DOHH2 (cell line): ENCODE measurements around the gene PRRC2B.

Experiments
- H3F3A ChIP-seq: fragments of 200-600 bp; sonication (generic), shearing (Covaris generic); 2 replicates; pipeline ENCODE4 v1.6.0; 2016; ENCODE audit warnings: antibody characterized with exemption, mild to moderate bottlenecking; ENCODE audit not compliant: control insufficient read depth, insufficient read depth
- H3K27ac ChIP-seq: fragments of 200-600 bp; sonication (generic); 2 replicates; pipeline ENCODE4 v1.5.1; 2014; ENCODE audit warnings: low read depth, mild to moderate bottlenecking, low read length, moderate library complexity
- H3K27me3 ChIP-seq: fragments of 200-600 bp; sonication (generic); 2 replicates; pipeline ENCODE4 v1.6.1; 2014; ENCODE audit warnings: mild to moderate bottlenecking, low read length, mixed read lengths; ENCODE audit not compliant: control insufficient read depth
- H3K36me3 ChIP-seq: fragments of 200-600 bp; sonication (generic); 2 replicates; pipeline ENCODE4 v1.6.1; 2014; ENCODE audit warnings: mild to moderate bottlenecking, low read length, moderate library complexity, mixed read lengths; ENCODE audit not compliant: control insufficient read depth
- H3K4me1 ChIP-seq: fragments of 200-600 bp; sonication (generic); 2 replicates; pipeline ENCODE4 v1.6.1; 2014; ENCODE audit warnings: mild to moderate bottlenecking, low read length, mixed read lengths; ENCODE audit not compliant: control insufficient read depth
- H3K4me2 ChIP-seq: fragments of 200-600 bp; sonication (generic); 2 replicates; pipeline ENCODE4 v1.6.0; 2014; ENCODE audit warnings: mild to moderate bottlenecking, low read length, moderate library complexity
- H3K4me3 ChIP-seq: fragments of 200-600 bp; sonication (generic); 2 replicates; pipeline ENCODE4 v1.5.1; 2014; ENCODE audit warnings: mild to moderate bottlenecking, low read length, mixed read lengths
- H3K79me2 ChIP-seq: fragments of 200-600 bp; sonication (generic); 2 replicates; pipeline ENCODE4 v1.6.1; 2014; ENCODE audit warnings: mild to moderate bottlenecking, low read length, mixed read lengths; ENCODE audit not compliant: control insufficient read depth
- H3K9me2 ChIP-seq: fragments of 200-600 bp; sonication (generic); replicated peaks from 2 replicates; pipeline ENCODE4 v1.6.1; 2014; ENCODE audit warnings: mild to moderate bottlenecking, low read length, mixed read lengths; ENCODE audit not compliant: control insufficient read depth
- H3K9me3 ChIP-seq: fragments of 200-600 bp; sonication (generic); 2 replicates; pipeline ENCODE4 v1.6.1; 2014; ENCODE audit warnings: antibody characterized with exemption, low read length, mixed read lengths; ENCODE audit not compliant: control insufficient read depth, insufficient read depth
- H4K20me1 ChIP-seq: fragments of 200-600 bp; sonication (generic); 2 replicates; pipeline ENCODE4 v1.6.0; 2014; ENCODE audit warnings: low read depth, mild to moderate bottlenecking, antibody characterized with exemption, low read length, moderate library complexity; ENCODE audit not compliant: control insufficient read depth, insufficient read depth
- CTCF ChIP-seq: fragments of 200-600 bp; sonication (generic); IDR thresholded peaks from one replicate; pipeline ENCODE4 v1.5.1; 2014; ENCODE audit warnings: antibody characterized with exemption, mild to moderate bottlenecking, low read depth, low read length; ENCODE audit not compliant: poor library complexity, severe bottlenecking
- EZH2phosphoT487 ChIP-seq: fragments of 200-600 bp; sonication (generic); IDR thresholded peaks from 2 replicates; pipeline ENCODE4 v1.6.1; 2017; ENCODE audit warnings: borderline replicate concordance, mild to moderate bottlenecking, antibody characterized with exemption, low read length, moderate library complexity, mixed read lengths

Gene PRRC2B

GRCh38 chr9:131477816-131478419 is 84.0 kb downstream of the PRRC2B start:
- Histone ChIP-seq H3K4me1 (no peaks in the 10 kb centered on the region), H3K4me2 (no peak overlapping the region), H3F3A (no peaks in the 10 kb centered on the region; the same call in 1 of the 2 replicates), H3K9me2 (no peaks in the 10 kb centered on the region), H3K79me2 (peaks cover 16% of the 10 kb centered on the region), H3K4me3 (no peak overlapping the region), H3K9me3 (no peaks in the 10 kb centered on the region), H3K27me3 (no peaks in the 10 kb centered on the region), H3K36me3 (peaks cover 98% of the 10 kb centered on the region), H3K27ac (no peak overlapping the region), H4K20me1 (peaks cover 10% of the 10 kb centered on the region)
- no peak for TF ChIP-seq EZH2phosphoT487

GRCh38 chr9:131478421-131478868 is 84.6 kb downstream of the PRRC2B start:
- H3F3A ChIP-seq: no peaks in the 10 kb centered on the region; the same call in 1 of the 2 replicates
- no peak overlapping the region for H3K4me2 ChIP-seq
- no peaks in the 10 kb centered on the region for H3K9me2 ChIP-seq
- TF ChIP-seq EZH2phosphoT487 (no peak), CTCF (peak; percentile 84)
- no peaks in the 10 kb centered on the region for H3K9me3 ChIP-seq
- H3K27me3 ChIP-seq: no peaks in the 10 kb centered on the region
- no peak overlapping the region for H3K4me3 ChIP-seq
- peaks cover 98% of the 10 kb centered on the region for H3K36me3 ChIP-seq
- H4K20me1 ChIP-seq: peaks cover 10% of the 10 kb centered on the region
- H3K27ac ChIP-seq: no peak overlapping the region
- H3K79me2 ChIP-seq: peaks cover 14% of the 10 kb centered on the region
- no peaks in the 10 kb centered on the region for H3K4me1 ChIP-seq

- peaks cover 10% of the 10 kb centered on the region for H4K20me1 ChIP-seq
- H3K27ac ChIP-seq: no peak overlapping the region
- no peaks in the 10 kb centered on the region for H3K9me2 ChIP-seq
- no peaks in the 10 kb centered on the region for H3K4me1 ChIP-seq
- peaks cover 11% of the 10 kb centered on the region for H3K79me2 ChIP-seq
- no peak for TF ChIP-seq CTCF
- TF ChIP-seq EZH2phosphoT487: no peak
- no peaks in the 10 kb centered on the region; the same call in 1 of the 2 replicates for H3F3A ChIP-seq
- H3K4me2 ChIP-seq: no peak overlapping the region
- no peak overlapping the region for H3K4me3 ChIP-seq
- no peaks in the 10 kb centered on the region for H3K9me3 ChIP-seq
- no peaks in the 10 kb centered on the region for H3K27me3 ChIP-seq
- H3K36me3 ChIP-seq: peaks cover 98% of the 10 kb centered on the region
Measured at GRCh38 chr9:131478911-131479310, 85.0 kb downstream of the PRRC2B start.

- Histone ChIP-seq H3K4me2 (no peak overlapping the region), H3K27me3 (no peaks in the 10 kb centered on the region), H3K79me2 (peaks cover 11% of the 10 kb centered on the region), H4K20me1 (peaks cover 10% of the 10 kb centered on the region), H3K4me1 (no peaks in the 10 kb centered on the region), H3K27ac (no peak overlapping the region), H3K9me3 (no peaks in the 10 kb centered on the region), H3K9me2 (no peaks in the 10 kb centered on the region), H3F3A (no peaks in the 10 kb centered on the region; the same call in 1 of the 2 replicates), H3K4me3 (no peak overlapping the region), H3K36me3 (peaks cover 98% of the 10 kb centered on the region)
- TF ChIP-seq CTCF (no peak), EZH2phosphoT487 (no peak)
Measured at GRCh38 chr9:131480258-131480657, 86.4 kb downstream of the PRRC2B start.
